Retinal pigment epithelial cell (primary cell): ENCODE data around the gene UNC5B.

Experiments used
- DNase-seq: peaks from one replicate; pipeline ENCODE4 v3.0.0-alpha.2; 2010; ENCODE audit warnings: low read depth
- H3K4me3 ChIP-seq: 2 replicates; pipeline ENCODE4 v1.5.1; 2011; ENCODE audit warnings: mild to moderate bottlenecking, low read length, control low read depth, moderate library complexity
- CTCF ChIP-seq: conservative IDR thresholded peaks from 2 replicates; pipeline ENCODE4 v1.5.1; 2011; ENCODE audit warnings: low read depth, low read length, control low read depth, inconsistent platforms

UNC5B gene

GRCh38 chr10:71285986-71286385 lies 73.6 kb downstream of the UNC5B start:
- no peak for DNase-seq
- no peak for TF ChIP-seq CTCF

GRCh38 chr10:71286521-71287294 lies 74.3 kb downstream of the UNC5B start:
- DNase-seq = no peak
- no peak for TF ChIP-seq CTCF

More at GRCh38 chr10:71285986-71286385, 73.6 kb downstream of the UNC5B start:
- H3K4me3 ChIP-seq = no peak overlapping the region

GRCh38 chr10:71287456-71287855 lies 75.1 kb downstream of the UNC5B start:
- no peak for DNase-seq
- TF ChIP-seq CTCF = no peak

More at GRCh38 chr10:71286521-71287294, 74.3 kb downstream of the UNC5B start:
- H3K4me3 ChIP-seq = no peak overlapping the region

GRCh38 chr10:71288461-71288860 lies 76.1 kb downstream of the UNC5B start:
- no peak for TF ChIP-seq CTCF
- no peak overlapping the region for H3K4me3 ChIP-seq
- no peak for DNase-seq

More at GRCh38 chr10:71287456-71287855, 75.1 kb downstream of the UNC5B start:
- H3K4me3 ChIP-seq = no peak overlapping the region

- TF ChIP-seq CTCF = no peak
- DNase-seq = no peak
- no peak overlapping the region for H3K4me3 ChIP-seq
Measured at GRCh38 chr10:71289421-71290130, 77.2 kb downstream of the UNC5B start.

- H3K4me3 ChIP-seq = no peak overlapping the region
- TF ChIP-seq CTCF = no peak
- DNase-seq = no peak
Measured at GRCh38 chr10:71290331-71290730, 78.0 kb downstream of the UNC5B start.
